Kidney glomerular epithelial cell (primary cell): Measurements from ENCODE around the gene KCTD15.

Experiments used
- DNase-seq: peaks from one replicate; lab custom pipeline; 2025; lab: John Stamatoyannopoulos, UW

Gene KCTD15

DNA sequence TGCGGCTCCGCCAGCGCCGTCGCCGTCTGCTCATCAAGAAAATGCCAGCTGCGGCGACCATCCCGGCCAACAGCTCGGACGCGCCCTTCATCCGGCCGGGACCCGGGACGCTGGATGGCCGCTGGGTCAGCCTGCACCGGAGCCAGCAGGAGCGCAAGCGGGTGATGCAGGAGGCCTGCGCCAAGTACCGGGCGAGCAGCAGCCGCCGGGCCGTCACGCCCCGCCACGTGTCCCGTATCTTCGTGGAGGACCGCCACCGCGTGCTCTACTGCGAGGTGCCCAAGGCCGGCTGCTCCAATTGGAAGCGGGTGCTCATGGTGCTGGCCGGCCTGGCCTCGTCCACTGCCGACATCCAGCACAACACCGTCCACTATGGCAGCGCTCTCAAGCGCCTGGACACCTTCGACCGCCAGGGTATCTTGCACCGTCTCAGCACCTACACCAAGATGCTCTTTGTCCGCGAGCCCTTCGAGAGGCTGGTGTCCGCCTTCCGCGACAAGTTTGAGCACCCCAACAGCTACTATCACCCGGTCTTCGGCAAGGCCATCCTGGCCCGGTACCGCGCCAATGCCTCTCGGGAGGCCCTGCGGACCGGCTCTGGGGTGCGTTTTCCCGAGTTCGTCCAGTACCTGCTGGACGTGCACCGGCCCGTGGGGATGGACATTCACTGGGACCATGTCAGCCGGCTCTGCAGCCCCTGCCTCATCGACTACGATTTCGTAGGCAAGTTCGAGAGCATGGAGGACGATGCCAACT, 24.4 kb upstream of the KCTD15 start:
- DNase-seq = no peak

DNA sequence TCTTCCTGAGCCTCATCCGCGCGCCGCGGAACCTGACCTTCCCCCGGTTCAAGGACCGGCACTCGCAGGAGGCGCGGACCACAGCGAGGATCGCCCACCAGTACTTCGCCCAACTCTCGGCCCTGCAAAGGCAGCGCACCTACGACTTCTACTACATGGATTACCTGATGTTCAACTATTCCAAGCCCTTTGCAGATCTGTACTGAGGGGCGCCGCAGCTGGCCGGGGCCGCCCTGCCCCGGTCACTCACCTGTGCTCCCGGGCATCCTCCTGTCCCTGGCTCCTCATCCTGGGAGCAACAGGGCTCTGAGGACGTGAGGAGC, 23.9 kb upstream of the KCTD15 start:
- DNase-seq = no peak

DNA sequence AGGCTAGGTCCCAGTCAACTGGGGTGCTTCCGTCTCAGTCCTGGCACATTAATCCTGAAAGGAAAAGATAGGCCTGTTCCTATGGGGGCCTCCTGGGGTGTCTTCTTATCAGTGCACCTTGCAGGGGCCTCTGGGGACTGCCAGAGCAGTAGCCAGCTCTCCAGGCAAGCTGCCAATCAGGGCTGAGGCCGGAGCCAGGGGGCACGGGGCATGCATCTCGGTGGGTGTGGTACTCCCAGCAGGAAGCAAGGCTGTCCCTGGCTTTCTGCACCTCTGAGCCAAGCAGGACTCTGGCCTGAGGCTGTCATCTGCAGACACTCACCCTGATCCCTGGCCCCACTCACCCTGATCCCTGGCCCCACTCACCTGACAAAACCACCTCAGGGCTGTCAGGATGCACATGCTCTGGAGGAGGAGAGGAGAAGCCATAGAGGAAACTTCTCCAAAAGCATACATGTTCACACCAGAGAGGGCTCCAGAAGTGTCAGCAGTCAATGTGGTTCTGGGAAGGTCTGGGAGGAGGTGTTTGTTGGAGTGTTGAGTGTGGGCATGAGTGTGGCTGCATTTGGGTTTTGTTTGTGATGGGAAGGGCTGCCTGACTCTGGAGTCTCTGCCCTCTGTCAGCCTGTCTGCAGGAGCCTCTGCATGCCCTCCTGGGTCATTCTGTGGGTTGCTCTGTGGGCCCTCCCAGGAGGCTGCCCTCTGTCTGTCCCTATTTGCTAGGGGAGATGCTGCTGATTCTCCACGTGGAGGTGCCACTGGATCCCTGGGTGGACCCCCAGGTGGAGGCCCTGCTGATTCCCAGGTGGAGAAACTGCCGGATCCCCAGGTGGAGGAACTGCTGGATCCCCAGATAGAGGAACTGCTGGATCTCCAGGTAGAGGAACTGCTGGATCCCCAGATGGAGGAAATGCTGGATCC, 22.7 kb upstream of the KCTD15 start:
- DNase-seq = no peak

DNA sequence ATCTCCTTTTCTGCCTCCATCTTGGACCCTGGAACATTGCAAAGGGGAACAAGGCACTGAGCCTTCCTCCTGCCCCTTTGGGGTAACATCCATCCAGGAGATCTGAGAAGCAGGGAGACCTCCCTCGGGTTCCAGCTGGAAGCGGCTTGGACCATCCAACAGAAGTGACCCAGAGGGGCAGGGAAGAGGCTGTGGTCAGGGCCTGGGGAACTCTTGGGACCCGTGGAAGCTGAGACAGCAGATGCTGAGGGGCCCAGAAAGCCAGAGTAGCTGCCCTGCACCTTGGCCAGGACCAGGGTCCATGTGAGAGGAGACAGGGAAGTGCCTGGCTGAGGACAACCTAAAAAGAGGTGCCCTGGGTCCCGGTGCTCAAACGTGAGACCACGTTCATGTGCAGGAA, 21.9 kb upstream of the KCTD15 start:
- DNase-seq = no peak

DNA sequence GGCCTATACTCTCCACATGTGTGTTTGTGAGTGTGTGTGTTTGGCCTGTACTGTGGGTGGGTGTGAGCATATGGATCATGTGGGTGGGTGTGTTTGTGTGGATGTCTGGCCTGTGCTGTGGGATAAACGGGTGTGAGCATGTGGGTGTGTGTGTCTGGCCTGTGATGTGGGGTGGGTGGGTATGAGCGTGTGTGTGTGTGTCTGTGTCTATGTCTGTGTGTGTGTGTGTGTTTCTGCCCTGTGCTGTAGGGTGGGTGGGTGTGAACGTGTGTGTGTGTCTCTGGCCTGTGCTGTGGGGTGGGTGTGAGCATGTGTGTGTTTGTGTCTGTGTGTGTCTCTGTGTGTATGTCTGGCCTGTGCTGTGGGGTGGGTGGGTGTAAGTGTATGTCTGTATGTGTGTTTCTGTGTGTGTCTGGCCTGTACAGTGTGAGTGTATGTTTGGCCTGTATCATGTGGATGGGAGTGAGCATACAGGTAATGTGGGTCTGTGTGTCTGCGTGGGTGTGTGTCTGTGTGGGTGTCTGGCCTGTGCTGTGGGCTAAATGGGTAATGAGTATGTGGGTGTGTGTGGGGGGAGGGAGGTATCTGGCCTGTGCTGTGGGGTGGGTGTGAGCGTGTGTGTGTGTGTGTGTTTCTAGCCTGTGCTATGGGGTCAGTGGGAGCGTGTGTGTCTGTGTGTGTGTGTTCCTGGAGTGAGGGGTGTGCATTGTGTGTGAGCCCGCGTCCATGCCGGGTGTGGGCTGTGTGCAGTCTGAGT, 20.8 kb upstream of the KCTD15 start:
- DNase-seq = no peak

DNA sequence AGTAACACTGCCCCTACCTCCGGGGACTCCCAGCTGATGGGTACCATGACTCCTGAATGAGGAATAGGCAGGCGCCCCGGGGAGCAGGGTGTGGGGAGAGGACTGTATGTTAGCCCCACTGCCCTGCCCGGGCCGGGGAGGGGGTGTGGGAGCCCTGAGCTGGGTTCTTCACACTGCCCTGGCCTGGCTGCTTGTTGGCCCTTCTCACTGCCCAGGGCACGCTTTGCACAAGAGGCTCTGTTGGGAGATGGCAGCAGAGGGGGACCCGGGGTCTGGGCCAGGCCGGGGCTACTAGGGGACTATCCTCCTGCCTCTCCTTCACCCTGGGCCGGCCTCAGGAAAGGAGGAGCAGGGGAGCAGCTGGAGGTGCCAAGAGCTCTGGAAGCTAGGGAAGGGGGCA, 19.3 kb upstream of the KCTD15 start:
- no peak for DNase-seq

DNA sequence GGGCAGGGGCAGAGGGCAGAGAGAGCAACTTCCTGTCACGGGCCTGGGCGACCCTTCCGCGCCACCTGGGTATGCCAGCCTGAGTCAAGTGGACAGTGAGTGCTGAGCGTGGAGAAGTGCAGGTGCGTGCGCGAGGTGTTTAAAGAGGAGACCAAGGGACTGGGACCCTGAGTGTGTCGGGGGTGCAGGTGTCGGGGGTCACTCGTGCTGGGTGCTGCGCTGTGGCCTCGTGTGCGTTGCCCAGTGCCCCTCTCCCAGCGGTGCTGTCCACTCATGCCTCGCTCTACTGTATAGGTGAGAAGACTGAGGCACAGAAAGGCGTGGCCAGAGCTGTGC, 18.9 kb upstream of the KCTD15 start:
- no peak for DNase-seq

DNA sequence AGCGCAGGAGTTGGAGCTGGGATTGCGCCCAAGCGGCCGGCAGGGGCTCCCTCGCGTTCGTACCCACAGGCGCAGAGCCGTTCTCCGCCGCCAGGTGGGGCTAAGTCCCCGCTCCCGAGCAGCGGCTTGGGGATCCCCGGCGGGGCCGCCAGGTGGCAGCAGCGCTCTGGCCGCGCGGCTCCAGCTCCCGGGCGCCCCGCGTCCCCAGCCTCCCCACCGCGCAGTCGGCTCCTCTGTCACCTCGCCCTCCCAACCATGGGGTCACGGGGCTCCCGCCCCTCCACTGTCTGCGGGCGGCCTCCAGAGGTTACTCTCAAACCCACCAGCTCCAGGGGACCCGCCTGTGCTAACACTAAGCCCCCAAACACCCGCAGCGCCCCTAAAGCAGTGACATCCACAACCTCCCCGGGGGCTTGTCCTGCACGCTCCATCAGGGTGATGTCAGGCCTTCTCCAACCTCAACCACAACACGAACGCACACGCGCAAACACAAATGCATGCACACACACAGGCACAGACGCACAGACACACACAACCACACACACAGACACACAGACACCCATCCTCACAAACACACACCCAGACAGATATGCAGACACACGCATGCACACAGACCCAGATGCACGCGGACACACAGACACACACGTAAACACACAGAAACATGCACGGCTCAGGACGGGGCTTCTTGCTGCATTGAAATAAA, 18.4 kb upstream of the KCTD15 start:
- DNase-seq = peak; percentile 68

DNA sequence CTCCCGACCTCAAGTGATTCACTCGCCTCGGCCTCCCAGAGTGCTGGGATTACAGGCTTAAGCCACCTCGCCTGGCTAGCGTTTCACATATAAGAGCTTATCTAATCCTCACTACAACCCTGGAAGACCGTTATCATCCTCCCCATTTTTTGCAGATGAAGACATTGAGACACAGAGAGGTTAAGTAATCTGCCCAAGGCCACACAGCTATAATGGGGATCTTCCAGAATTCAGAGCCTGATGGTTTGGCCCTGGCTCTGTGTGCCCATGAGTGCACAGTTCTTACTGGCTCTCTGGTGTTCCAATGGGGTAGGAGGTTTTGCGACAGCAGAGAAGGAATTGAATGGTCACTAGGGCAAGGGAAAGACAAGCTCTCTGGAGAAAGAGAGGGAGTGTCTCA, 16.8 kb upstream of the KCTD15 start:
- no peak for DNase-seq

DNA sequence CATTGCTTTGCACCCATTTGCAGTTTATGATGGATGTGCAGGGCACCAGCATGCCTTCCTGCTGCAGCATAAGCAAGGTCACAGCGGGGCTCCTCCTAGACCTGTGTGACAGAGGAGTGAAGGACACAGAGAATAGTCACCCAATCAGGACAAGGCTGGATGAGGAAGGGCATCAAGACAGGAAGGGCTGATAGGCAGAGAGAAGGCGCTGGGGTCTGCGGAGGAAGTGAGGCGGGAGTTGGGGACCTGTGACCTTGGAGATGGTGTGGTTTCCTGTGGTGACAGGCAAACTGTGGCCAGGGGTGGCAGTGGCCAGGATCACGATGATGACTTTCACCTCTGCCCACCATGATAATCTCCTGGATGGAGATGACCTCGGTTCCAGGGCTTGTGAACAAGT, 16.4 kb upstream of the KCTD15 start:
- DNase-seq = no peak

DNA sequence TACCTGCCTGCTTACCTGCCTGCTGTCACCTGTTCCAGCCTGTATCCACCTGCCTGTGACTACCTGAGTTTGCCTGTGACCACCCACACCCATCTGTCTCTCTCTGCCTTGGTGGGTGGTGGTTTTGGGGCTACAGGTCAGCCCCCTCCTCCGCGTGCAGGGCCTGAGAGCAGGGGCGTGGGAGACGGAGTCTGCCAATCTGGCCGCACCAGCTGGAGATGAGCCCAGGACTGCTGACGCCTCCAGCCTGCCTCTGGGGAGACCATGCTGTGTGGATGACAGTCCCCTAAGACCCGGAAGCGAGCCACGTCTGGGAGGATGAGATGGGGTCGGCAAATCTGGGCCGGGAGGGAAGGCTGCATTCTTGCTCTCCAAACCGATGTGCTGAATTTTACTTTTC, 15.9 kb upstream of the KCTD15 start:
- no peak for DNase-seq

DNA sequence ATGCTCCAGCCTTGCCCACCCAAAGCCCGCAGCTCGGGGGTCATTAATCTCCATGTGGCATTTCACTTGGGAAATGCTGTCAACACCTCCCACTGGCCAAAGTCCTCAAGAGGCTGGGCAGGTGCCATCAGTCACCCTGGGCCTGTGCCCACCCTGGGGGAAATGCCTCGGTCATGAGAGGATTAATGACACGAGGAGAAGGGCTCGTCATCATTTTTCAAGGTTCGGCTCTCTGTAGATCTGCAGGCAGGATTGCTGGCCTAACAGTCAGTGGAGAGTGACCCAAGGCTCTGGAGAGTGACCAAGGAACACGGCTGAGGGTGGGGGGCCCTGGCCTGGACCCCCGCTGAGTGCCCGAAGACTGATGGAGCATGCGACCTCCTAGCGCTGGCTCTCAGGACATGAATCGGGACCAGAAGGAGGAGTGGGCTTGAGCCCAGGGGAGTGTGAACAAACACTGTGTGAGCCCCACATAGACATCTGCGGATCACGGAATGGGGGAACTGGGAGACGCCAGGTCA, 15.2 kb upstream of the KCTD15 start:
- no peak for DNase-seq

DNA sequence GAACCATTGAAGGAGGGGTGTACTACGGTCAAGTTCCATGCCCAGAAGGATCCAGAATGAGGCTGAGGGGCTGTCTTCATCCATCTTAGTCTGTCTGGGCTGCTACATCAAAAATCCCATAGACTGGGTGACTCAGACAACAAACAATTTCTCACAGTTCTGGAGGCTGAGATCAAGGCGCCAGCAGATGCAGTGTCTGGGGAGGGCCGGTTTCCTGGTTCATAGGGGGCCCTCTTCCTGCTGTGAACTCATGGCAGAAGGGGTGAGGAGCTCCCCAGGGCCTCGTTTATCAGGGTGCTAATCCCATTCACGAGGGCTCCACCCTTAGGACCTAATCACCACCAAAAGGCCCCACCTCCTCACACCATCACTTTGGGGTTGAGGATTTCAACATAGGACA, 14.7 kb upstream of the KCTD15 start:
- DNase-seq = no peak

DNA sequence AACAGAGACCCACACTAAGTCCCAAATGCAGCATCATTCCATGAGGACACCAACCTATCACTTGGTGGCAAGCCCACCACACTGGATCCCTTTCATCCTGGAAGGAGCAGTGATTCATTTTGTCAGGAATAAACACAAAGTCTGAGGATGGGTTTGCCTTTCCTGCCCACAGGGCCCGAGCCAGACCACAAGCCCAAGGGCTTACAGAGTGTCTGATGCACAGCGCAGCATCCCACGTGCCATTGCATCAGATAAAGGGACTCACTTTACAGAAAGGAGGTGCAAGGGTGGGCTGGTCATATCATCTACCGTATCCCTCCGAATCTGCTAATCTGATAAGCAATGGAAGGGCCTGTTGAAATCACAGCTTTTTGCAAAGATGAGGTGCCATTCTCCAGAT, 12.2 kb upstream of the KCTD15 start:
- no peak for DNase-seq

DNA sequence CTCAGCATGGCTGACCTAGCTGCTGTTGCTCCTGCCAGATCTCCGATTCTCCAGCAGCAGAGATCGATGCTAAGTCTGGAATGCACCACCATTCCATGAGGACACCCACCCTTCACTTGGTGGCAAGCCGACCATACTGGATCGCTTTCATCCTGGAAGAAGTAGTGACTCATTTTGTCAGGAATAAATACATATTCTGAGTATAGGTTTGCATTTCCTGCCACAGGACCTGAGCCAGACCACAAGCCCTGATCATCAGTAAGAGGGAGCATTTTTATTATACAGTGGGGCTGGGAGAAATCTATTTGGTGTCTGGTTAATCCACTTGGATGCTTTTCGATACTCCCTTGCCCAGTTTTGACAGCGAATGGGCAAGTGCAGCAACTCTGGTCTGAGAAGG, 10.9 kb upstream of the KCTD15 start:
- DNase-seq = no peak

DNA sequence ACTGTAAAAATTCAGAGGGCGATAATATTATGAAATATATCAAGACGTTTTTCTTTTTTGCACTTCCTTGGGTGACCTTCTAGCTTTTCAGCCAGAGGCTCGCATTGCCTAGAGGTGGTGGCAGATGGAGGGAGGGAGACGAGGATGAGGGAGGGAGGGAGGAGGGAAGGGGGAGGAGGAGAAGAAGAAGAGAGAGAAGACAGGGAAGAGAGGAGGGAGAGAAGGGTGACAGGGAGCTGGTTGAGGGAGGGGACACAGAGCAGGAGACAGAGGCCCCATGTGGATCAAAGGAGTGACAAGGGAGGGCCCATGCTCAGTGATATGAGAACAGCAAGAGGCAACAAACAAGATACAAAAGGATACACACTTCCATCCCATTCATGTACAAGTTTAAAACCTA, 8.0 kb upstream of the KCTD15 start:
- DNase-seq = no peak

DNA sequence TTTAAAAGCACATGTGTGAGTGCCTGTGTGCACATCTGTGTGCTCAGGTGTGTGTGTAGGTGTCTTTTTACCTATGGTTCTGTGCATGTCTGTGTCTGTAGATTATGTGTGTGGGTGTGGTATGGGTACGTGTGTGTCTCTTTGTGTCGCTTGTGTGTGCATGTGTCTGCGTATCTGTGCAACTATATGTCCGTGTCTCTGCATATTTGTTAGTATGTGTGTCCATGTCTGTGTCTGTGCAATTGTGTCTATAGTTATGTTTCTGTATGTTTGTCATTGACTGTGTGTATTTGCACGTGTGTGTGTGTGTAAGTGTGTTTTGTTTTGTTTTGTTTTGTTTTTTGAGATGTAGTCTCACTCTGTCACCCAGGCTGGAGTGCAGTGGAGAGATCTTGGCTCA, 7.3 kb upstream of the KCTD15 start:
- no peak for DNase-seq

DNA sequence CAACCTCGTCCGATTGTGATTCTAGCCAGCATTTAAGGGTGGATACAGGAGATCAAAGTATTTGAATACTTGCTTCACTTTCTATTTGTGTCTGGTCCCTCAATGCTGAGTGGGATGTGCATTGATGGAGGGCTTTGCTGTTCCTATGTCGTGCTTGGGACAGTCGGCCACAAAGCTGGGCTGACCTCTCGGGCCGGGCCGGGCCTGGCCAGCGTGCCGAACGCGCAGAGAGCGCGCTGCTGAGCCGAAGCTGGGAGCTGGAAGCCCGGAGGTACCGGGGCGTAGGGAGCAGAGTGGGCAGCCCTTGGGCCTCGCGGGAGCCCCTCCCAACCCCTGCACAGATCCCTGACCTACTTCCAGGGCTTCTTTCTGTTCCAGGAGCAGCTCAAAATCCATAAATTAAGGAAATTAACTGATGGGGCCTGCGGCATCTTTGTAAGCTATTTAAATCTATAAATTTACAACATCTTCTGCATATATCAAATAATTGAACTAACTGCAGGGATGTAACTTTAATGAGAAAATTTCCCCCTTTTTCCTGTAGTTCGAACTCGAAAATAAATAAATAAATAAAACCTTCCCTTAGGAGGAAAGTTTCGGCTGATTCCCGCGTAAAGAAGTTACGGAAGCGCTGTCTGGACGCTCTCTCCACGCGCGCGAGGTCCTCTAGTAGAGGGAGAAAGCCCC, 1.8 kb upstream of the KCTD15 start:
- DNase-seq = no peak

DNA sequence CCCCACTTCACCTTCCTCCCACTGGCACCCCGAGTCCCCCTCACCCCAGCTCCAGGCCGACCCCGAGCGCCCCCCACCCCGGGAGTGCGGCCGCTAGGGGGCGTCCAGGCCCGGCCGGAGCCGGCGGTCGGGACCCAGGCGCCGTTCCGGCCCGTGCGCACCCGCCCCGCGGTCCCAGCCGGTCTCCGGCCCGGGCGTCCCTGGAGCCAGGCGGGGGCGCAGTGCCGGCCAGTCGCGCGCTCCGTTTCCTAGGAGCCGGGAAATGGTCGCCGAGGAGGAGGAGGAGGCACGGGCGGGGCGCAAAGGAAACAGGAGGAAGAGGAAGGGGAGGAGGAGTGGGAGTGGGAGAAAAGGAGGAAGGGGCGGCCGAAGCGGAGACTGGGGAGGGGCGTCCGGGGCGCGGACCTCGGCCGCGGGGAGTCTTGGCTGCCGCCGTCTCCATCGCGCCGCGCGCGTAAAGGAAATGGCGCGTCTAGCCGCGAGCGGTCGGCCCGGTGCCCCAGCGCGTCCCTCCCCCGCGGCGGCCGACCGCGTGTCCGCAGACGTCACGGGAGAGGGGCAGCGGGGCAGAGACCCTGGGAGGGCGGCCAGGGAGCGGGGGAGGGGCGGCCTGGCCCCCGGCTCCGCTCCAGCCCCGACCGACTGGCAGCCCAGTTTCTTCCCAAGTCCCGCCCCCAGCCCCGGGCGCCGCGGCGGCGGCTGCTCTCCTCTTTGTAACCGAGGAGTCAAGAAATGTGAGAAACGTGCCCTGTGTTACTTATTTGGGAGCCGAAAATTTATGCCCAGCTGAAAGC, 1.1 kb upstream of the KCTD15 start:
- peak; percentile 45 for DNase-seq

DNA sequence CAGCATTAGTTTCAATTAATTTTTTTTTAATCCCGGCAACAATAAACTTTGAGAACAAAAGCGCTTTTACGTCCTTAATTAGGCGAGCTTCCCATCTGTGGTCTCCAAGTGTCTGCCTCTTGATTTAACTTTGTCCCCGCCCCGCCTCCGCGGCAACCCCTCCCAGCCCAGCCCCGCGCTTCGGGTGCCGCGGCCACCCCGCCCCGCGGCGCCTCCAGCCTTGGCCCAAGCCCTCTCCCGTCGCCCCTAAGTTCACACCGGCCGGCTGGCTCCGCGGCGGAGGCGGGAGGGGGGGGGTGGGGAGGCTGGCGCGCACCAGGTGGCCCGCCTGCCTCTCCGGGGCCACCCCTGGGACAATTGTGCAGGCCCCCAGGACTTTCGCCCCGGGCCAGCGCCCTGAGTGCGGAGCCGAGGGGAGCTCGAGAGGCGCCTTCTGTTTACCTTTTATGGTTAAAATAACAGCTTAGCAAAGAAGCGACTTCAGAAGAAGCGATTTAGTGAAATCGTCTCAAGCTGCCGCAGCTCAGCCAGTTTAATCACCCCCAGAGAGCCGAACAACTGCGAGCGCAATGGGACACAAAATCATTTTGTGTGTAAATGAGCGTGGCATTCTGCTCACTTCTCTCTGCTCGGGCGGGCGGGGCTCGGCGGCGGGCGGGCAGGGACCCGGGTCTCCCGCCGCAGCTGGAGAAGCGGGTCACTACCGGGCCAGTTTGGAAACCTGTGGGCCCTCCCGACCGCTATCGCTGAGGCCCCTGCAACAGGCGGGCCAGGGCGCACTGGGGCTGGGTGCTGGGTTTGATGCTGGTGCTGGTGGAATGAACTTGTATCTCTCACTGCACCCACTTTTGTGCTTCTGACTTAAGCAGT, 1.4 kb downstream of the KCTD15 start:
- no peak for DNase-seq
